Cardiac fibroblast (primary cell): ENCODE results near the gene IGFL2.
A peak's percentile ranks its signal among the peaks of the same experiment; 100 is the strongest.
"Not testable (repeated sequence)": the region's sequence is repeated elsewhere in the genome, so short reads cannot be mapped to it uniquely, and the experiment has no call there.

Experiments
- DNase-seq, 2 donors: peaks; one replicate each; pipeline versions ENCODE4 v3.0.0 to v3.0.0-alpha.2; 2010; ENCODE audit warnings: low read depth in 2 of 2
- H3K4me3 ChIP-seq, 2 donors: replicated peaks in 1 of 2; 1 replicate in 1 of 2; 2 replicates in 1 of 2; pipeline ENCODE4 v1.5.1; 2011; ENCODE audit warnings: low read depth in 2 of 2, low read length in 2 of 2, mild to moderate bottlenecking in 2 of 2, moderate library complexity in 1 of 2
- TF ChIP-seq, protein P1 (sequence below): IDR thresholded peaks from one replicate; pipeline ENCODE4 v1.5.1; 2011; ENCODE audit warnings: low read depth, mild to moderate bottlenecking, low read length, inconsistent platforms

IGFL2 gene

DNA sequence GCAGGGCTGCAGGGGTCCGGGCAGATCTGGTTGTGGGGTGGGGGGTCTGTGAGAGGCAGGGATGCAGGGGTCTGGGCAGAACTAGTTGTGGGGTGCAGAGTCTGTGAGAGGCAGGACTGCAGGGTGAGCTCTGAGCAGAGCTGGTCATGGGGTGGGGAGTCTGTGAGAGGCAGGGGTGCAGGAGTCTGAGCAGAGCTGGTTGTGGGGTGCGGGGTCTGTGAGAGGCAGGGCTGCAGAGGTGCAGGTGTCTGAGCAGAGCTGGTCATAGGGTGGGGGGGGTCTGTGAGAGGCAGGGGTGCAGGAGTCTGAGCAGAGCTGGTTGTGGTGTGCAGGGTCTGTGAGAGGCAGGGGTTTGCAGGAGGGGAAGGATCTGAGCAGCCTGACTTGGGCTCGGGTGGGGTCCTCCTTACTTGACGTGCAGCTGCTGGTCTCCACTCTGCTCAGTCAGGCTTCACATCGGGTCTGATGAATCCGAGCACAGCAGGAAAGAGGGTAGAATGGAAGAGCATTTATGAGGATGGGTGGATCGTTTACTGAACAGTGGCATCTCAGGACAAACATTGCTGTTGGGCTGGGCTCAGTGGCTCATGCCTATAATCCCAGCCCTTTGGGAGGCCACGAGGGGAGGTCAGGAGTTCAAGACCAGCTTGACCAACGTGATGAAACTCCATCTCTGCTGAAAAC, 31.2 kb downstream of the IGFL2 start:
- no peak overlapping the region for H3K4me3 ChIP-seq
- TF ChIP-seq, protein P1, sequence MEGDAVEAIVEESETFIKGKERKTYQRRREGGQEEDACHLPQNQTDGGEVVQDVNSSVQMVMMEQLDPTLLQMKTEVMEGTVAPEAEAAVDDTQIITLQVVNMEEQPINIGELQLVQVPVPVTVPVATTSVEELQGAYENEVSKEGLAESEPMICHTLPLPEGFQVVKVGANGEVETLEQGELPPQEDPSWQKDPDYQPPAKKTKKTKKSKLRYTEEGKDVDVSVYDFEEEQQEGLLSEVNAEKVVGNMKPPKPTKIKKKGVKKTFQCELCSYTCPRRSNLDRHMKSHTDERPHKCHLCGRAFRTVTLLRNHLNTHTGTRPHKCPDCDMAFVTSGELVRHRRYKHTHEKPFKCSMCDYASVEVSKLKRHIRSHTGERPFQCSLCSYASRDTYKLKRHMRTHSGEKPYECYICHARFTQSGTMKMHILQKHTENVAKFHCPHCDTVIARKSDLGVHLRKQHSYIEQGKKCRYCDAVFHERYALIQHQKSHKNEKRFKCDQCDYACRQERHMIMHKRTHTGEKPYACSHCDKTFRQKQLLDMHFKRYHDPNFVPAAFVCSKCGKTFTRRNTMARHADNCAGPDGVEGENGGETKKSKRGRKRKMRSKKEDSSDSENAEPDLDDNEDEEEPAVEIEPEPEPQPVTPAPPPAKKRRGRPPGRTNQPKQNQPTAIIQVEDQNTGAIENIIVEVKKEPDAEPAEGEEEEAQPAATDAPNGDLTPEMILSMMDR, result no peak
- DNase-seq, result no peak

DNA sequence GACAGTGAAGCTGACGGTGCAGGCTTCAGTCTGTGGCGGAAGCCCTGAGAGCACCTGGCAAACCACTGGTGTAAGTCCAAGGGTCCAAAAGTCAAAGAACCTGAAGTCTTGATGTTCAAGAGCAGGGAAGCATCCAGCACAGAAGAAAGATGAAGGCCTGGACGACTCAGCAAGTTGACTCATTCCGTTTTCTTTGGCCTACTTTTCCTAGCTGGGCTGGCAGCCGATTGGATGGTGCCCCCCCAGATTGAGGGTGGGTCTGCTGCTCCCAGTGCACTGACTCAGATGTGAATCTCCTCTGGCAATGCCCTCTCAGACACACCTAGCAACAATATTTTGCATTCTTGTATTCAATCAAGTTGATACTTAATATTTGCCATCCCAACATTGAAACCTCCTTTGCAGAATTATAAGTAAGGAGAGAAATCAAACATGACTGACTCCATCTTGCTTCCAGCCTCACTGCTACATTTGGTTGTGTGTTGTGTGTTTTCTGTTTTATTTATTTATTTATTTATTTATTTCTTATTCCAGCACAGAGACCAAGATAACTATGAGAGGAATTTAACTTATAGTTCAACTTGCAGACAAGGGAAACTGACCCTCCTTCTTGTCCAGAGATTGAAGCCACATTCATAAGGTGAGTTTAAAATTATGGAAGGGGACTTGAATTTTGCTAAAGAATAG, 32.8 kb downstream of the IGFL2 start:
- TF ChIP-seq, protein P1, result no peak
- DNase-seq, result peak in 1 of 2 donors; percentile 76
- no peak overlapping the region for H3K4me3 ChIP-seq

DNA sequence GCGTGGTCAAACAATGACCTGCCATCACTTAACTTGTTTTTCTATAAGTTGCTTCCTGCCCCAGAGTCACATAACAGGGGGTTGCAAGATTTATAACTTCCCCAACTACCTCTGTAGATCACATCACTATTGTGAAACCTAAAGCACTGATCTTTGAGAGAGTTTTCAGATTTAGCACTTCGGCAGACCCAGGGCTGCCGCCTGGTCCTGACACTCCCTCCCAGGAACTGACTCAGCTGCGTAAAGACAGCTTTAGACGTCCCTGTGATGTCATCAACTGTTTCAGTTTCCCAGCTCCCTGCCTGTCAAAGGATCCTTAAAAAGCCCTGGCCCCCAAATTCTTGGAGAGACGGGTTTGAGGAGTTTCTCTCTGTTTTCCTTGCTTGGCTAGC, 33.3 kb downstream of the IGFL2 start:
- no peak overlapping the region for H3K4me3 ChIP-seq
- TF ChIP-seq, protein P1, result no peak
- peak; percentile 19 to 78 for DNase-seq

DNA sequence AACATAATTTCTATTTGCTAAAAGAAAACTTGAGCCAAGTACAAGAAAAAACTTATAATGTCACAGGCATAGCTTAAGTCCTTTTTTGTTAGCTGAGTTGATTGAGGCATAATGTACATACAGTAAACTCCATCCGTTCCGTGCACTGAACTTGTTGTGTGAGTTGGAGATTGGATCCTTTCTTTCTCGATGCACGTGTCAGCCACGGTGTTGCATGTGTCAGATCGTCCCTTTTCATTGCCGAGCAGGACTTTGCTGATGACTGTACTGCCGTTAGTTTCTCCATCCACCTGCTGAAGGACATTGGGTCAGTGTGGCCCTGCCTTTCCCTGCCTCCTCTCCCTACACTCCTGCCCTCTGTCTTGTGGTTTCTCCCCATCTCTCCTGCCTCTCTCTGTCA, 34.4 kb downstream of the IGFL2 start:
- no peak for DNase-seq
- H3K4me3 ChIP-seq, result no peak overlapping the region
- TF ChIP-seq, protein P1, result no peak

DNA sequence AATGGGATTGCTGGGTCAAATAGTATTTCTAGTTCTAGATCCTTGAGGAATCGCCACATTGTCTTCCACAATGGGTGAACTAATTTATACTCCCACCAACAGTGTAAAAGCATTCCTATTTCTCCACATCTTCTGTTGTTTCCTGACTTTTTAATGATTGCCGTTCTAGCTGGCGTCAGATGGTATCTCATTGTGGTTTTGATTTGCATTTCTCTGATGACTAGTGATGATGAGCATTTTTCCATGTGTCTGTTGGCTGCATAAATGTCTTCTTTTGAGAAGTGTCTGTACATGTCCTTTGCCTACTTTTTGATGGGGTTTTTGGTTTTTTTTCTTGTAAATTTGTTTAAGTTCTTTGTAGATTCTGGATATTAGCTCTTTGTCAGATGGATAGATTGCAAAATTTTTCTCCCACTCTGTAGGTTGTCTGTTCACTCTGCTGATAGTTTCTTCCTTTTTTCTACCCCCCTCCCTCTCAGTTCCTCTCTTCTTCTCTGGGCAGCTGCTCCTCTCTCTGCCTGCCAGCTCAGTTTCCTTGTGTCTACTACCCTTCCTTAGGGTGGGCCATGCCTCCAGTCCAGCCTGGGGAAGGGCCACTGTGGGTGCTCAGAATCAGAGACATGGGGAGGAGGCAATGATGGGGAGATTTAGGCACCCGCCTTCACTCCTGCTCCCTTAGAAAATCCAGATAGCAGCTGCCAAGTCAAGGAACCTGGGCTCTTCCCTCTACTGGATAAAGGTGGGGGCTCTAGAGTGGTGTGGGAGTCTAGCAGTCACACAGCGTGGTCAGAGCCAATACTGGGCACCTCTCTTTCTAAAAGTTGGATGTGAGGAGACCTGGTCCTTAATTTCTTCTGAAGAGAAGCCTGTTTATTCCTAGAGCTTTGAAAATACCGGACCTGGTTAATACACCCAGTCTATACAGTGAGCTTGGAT, 37.0 kb downstream of the IGFL2 start:
- peak in 1 of 2 donors; percentile 52 for DNase-seq
- H3K4me3 ChIP-seq, result not testable (repeated sequence)

DNA sequence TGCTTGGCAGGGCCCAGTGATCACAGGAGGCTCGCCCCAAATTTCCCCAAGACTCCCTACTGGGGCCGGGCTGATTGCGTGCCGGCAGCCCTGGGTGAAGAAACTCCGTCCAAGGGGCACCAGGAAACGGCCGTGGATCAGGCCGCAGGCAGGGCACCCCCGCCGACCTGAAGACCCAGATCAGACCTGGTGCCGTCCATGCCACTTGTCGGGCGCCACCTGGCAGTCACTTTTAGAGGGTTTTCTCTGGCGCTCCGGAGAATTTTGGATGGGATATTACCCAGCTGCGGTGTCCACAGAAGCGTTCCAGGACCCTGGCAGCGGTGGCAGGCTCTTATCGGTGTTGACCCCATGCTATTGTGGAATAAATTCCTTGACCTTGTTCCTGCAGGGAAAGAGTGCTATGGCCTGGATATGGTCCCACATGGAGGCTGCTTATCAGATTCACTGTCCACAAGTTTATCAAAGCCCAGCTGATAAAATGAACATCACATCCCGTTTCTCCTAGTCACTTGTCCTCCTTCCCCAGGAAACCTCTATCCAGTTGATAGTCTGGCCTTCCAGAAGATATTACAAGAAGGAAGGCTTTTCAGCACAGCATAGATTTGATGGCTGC, 38.2 kb downstream of the IGFL2 start:
- no peak for DNase-seq
- TF ChIP-seq, protein P1, result no peak
- no peak overlapping the region for H3K4me3 ChIP-seq
